ENCODE measurements around the gene C11orf58.

The C11orf58 gene

DNA sequence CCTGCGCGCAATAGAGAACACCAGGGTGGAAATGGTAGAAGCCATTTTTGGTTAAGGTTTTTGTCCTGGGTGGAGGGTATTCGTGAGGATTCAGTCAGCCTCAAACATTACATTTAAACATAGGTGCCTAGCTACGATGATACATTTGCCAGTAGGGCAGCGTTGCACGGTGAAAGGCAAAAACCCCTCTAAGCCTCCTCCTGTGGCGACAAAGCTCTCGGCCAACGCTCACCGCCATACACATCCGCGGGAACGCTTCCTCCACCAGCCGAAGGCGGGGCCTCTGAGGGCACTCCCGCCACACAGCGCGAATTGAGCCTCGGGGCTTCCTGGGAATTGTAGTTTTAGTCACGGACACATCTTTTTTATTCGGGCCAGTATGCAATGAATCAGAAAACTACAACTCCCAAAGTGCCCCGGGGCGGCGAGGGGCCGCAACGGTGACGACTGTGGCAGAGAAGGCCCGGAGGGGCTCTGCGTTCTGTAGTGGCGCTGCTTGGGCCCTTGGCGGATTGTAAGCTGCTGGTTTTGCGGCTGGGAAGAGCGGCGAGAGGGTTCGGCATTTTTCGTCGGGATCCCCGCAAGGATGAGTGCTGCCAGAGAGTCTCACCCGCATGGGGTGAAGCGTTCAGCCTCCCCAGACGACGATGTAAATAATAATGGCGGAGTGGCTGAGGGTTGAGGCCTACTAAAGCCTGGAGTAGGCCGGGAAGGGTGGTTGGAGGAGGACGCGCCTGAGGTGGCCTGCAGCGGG, at the start of gene C11orf58:
Gene C11orf58 (plus strand): TSS at position 455 of the 754 bp plus-strand sequence. CDS start 132 bp downstream, at position 587.
- DNase-seq (ENCODE audit: low read depth in 2 of 2) = peak; percentile 84 to 92

DNA sequence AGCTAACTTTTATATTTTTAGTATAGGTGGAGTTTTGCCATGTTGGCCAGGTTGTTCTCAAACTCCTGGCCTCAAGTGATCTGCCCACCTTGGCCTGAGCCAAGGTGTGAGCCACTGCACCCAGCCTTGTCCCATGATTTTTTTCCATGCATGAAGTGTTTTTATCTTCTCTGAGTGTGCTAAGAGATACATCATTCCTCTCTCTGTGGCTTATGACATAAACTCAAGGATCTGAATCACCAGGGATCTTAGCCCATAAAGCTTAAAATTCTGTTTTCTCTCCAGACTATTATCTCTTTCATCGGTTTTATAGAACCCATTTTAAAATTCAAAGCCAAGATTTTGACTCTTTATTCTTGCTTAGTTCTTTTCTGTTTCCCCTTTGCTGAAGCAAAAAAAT, 48.4 kb upstream of the C11orf58 start:
- DNase-seq (ENCODE audit: low read depth in 2 of 2) = no peak

DNA sequence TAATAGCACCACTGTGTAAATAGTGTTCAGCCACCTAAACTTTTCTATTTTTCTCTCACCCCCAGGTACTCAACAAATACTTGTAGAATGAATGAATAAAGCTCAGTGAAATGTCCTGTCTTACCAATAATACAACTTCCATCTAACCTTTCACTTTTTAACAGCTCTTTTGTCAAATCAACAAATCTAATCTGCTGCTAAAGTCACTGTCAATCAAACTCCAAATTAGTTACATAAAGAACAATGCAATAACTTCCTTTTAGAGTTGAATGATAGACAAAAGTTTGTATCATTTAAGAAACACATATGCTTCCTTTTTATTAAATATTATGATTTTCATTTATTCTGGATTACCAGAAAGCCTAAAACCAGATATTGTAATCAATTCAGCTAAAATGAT, 34.7 kb upstream of the C11orf58 start:
- no peak for DNase-seq (ENCODE audit: low read depth in 2 of 2)

DNA sequence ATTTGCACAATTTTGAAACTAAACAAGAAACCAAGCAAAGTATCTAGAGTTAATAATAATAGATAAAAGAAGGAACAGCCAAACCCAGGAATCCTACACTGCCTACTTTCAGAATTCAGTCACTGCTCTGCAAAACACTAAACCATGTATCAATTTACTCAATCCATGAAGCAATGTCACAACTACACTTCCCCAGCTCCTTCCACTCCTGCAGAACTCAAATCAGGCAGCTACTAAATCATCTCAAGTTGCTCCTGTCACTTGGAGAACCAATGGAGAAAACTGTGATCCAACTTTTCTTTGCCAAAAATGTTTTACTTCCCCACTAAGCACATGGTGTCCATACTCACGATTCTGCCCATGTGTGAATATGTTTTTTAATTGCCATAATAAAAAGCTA, 24.9 kb upstream of the C11orf58 start:
- DNase-seq (ENCODE audit: low read depth in 2 of 2) = no peak

DNA sequence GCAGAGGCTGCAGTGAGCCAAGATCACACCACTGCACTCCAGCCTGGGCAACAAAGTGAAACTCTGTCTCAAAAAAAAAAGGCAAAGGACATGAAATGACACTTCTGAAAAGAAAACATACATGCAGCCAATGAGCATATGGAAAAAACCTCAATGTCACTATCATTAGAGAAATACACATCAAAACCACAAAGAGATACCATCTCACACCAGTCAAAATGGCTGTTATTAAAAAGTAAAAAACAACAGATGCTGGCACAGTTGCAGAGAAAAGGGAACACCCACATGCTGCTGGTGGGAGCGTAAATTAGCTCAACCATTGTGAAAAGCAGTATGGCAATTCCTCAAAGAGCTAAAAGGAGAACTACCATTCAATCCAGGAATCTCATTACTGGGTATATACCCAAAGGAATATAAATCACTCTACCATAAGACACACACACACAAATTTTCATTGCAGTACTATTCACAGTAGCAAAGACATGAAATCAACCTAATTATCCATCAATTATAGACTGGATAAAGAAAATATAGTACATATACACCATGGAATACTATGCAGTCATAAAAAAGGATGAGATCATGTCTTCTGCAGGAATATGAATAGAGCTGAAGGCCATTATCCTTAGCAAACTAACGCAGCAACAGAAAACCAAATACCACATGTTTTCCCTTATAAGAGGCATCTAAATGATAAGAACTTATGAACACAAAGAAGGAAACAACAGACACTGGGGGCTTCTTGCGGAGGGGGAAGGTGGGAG, 15.7 kb upstream of the C11orf58 start:
- DNase-seq (ENCODE audit: low read depth in 2 of 2) = no peak

DNA sequence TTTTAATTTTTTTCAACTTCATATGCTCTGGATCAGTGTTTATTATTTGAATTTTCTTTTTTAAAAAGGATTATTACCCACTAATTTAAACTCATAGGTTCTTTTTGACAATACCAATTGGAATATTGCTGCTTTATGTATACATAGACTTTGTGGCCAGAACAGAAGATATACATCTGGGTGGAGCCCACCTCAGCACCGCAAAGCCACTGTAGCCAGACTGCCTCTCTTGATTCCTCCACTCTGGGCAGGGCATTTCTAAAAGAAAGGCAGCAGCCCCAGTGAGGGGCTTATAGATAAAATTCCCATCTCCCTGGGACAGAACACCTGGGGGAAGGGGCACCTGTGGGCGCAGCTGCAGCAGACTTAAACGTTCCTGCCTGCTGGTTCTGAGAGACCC, 10.6 kb upstream of the C11orf58 start:
- DNase-seq (ENCODE audit: low read depth in 2 of 2) = no peak

DNA sequence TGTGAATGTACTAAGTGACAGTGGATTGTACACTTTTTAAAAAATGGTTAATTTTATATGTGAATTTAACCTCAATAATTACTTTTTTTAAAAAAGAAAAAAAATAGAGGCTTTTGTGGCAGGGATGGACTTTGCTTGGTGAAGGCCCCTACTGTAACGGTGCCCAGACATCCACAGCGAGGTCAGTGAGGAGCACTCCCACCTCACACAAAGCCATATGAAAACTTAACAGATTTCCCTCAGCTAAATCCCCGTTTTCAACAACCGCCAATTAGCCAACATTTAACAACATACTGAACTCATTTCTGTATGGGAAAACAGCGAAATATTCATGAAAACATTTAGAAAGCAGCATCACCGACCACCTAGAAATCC, 642 bp upstream of the C11orf58 start:
- DNase-seq (ENCODE audit: low read depth in 2 of 2) = no peak

DNA sequence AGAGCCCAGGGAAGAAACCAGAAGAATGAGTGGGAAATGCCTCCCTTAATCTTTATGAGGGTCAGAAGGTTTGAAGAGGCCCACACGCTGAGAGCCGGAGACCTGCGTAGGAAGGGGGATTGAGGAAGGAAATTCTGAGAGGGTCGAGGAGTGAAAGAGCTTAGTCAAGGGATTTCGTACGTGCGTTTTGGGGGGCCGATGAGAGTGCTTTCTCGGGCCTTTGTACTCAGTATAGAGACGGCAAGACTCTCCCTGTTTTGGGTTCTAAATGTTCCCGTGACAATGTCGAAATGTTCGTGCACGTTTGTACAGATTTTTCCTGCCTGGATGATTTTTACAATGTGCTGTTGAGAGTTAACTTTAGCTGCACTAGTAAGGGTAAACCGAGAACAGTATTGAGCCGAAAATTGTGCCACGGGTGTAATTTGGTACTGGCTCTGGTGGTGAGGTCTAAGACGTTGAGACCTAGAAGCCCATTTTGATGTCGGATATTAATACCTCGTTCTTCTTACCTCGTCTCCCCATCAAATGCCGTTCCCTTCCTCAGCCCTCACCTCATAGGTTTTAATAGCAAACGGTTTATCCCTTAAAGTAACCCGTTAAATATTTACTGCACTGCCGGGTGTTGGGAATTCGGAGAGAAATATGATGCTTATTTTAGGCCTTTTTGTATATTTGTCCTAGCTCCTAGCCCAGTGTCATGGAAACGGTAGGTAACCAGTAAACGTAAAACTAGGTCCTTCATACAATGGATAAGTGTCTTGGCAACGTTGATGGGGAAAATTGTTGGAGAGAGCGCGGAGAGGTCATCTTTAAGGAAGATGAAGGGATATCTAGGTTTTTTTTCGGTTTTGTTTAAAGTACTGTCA, 734 bp downstream of the C11orf58 start:
- peak in 1 of 2 donors; percentile 10 for DNase-seq (ENCODE audit: low read depth in 2 of 2)

DNA sequence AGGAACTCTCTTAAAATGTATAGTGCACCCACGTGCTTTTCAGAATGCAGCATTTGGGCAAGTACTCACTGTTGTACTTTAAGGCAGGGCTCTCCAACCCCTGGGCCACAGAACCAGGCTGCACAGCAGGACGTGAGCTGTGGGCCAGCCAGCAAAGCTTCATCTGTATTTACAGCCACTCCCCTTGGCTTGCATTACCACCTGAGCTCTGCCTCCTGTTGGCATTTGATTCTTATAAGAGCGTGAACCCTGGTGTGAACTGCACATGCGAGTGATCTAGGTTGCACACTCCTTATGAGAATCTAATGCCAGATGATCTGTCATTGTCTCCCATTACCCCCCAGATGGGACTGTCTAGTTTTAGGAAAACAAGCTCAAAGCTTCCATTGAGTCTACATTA, 3.0 kb downstream of the C11orf58 start:
- no peak for DNase-seq (ENCODE audit: low read depth in 2 of 2)

DNA sequence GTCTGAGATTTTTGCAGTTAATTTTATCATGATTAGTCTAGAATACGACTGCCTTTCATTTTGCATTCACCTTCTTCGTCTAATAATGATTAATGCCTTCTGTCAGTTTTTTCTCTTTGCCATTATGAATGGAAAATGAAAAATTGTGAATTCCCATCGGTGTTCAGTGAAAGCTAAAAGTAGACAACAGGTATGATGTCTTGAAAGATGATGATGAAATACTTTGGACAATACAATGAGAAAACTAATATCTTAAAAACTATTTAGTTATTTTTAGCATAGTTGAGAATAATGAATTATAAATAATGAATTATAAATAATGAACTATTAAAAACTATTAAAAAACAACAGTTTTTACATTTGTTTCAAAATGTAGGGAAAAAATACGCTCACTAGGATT, 5.0 kb downstream of the C11orf58 start:
- no peak for DNase-seq (ENCODE audit: low read depth in 2 of 2)

DNA sequence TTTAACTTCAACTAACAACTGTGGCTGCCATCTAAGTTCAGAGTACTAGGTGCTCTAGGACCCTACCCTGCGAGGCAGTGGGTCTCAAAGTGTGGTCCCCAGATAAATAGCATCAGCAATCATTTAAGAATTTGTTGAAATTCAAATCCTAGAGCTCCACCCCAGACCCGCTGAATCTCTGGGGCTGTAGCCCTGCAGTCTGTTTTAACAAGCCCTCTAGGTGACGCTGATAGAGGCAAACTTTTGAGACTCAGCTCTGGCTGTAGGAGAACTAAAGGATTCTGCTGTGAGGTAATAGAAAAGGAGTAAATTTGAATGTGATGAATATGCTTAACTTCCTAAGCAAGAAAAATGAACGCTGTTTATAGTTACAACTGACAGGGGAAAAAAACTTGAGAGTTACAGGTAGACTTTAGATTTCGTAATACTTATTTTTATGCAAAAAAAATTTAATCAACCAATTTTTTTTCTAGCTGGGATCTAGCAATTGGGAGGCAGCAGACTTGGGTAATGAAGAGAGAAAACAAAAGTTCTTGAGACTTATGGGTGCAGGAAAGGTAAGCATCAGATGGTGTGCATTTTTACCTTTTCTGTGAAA, 5.8 kb downstream of the C11orf58 start:
- no peak for DNase-seq (ENCODE audit: low read depth in 2 of 2)

DNA sequence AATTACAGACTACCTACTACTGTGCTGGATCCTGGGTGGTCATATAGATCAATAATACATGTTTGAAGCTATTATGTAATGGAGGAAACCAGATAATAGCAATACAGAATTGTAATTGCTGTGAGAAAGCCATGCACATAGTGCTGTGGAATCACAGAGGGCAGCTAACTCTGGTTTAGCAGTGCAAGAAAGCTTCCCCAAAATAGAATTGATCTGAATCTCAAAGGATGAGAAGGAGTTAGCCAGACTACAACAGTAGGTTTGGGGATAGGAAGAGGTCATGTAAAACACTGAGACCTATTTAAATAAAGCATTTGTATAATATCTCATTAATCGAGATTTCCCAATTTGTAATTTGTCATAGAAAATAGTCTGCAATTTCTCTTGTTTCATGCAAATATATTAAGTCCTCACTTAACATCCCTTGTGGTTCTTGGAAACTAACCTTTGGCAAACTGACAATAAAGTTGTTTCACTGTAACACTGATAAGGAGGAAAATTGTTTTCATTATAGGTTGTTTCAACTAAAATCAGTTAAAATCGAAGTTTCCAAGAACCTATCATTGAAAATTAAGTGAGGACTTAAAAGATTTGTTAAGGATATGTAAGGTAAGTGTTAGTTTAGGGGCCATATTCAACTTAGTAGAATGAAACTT, 7.6 kb downstream of the C11orf58 start:
- no peak for DNase-seq (ENCODE audit: low read depth in 2 of 2)

DNA sequence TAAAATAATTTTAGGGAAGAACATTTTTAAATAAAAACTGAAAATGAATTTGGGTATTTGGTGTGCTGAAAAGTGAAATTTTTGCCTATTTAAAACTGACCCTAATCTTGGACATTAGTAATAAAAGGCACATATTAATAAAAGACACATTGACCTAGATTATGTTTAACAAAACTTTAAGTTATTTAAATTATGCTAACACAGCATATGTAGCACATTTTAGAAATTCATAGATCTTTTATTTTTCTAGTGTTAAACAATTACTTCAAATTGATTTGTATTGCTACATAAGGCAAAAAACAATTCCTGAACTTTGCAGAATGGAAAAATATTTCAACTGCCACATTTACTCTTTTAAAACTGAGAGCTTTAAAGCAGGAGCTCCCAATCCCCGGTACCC, 10.6 kb downstream of the C11orf58 start:
- no peak for DNase-seq (ENCODE audit: low read depth in 2 of 2)

DNA sequence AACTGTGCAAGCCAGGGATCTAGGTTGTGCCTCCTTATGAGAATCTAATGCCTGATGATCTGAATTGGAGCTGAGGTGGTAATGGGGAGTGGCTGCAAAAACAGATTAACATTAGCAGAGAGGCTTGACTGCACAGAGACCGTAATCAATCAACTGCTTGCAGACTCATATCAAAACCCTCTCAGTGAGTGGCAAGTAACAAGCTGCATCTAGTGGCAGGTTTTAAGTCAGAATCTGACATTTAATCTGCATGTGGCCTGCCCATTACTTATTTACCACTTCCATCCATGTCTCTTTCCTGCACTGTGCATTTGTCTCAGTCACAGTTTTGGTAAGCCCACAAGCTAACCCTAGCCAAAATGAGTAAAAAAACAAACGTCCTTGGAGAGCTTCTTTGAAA, 11.2 kb downstream of the C11orf58 start:
- DNase-seq (ENCODE audit: low read depth in 2 of 2) = no peak

DNA sequence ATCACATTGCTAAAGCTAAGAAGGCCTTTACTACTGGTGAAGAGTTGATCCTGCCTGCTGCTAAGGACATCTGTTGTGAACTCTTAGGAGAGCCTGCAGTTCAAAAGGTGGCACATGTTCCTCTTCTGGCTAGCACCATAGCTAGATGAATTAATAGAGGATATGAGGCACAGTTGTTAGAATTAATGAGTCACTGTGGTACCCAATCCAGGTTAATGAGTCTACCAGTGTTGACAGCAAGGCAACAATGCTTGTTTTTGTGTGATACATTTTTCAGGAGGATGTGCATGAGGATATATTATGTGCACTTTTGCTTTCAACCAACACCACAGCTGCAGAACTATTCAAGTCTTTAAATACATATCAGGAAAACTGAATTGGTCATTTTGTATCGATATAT, 12.0 kb downstream of the C11orf58 start:
- DNase-seq (ENCODE audit: low read depth in 2 of 2) = no peak

DNA sequence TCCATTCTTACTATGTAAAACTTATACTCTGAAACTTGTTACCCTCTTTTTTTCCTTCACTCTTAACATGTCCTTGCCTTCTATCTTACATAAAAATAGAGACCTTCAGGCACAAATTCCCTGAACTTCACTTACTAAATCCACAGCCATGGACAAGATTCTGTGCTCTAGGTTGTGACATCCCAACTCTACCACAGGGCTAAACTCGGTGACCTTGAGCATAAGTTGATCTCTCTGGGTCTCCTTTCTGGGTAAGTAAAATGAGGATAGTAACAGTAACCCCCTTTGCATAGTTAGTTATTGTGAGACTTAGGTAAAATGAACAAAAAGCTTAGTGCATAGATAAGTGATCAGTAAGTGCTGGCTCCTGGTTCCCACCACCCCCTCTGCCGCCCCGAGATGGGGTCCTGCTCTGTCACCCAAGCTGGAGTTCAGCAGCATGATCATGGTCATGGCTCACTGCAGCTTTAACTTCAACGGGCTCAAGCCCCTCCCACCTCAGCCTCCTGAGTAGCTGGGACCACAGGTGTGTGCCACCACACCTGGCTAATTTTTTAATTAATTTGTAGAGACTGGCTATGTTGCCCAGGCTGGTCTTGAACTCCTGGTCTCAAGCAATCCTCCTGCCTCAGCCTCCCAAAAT, 20.1 kb downstream of the C11orf58 start:
- DNase-seq (ENCODE audit: low read depth in 2 of 2) = no peak

DNA sequence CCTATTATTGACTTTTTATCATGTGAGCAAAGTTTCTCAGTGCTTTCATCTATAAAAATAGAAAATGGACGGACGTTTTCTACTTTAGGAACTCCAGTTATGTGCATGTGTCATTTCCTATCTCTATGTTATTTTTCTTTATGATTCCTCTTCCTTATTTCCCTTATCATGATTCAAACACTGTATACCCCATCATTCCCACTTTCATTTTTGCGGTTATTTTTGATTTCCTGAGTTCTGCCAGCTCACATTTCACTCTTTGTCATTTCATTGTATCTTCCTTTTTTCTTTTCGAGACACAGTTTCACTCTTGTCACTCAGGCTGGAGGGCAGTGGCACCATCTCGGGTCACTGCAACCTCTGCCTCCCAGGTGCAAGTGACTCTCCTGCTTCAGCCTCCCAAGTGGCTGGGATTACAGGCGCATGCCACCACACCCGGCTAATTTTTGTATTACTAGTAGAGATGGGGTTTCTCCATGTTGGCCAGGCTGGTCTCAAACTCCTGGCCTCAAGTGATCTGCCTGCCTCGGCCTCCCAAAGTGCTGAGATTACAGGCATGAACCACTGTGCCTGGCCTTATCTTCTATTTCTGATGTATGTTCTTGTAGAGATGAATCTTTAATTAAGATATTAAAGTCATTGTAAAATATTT, 21.5 kb downstream of the C11orf58 start:
- no peak for DNase-seq (ENCODE audit: low read depth in 2 of 2)

DNA sequence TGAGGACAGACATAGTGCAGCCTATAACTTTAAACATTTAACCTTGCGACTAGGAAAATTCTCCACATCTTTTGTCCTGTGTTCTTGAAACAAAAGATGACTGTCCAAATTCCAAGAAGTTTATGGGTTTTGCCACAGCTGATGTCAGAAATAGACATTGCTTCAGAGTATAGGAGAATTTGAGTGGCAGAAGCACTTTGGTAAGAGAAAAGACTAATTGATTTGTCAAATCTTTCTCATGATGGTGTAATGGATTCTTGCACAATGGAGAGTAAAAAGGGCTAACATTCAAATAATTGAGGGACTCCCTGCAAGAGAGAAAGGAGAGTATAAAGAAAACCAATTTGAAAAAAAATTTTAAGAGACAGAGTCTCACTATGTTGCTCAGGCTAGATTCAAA, 25.3 kb downstream of the C11orf58 start:
- DNase-seq (ENCODE audit: low read depth in 2 of 2) = no peak

DNA sequence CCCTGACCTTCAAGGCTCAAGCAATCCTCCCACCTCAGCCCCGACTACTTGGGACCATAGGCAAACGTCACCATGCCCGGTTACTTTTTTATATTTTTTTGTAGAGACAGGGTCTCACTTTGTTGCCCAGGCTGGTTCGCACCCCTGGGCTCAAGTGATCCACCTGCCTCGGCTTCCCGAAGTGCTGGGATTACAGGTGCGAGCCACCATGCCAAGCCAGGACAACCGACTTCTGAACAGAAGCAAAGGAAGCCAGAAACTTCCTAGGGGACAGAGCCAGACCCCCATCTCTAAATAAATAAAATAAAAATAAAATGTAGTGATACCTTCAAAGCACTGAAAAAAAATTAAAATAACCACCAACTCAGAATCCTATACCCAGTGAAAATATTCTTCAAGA, 26.4 kb downstream of the C11orf58 start:
- DNase-seq (ENCODE audit: low read depth in 2 of 2) = no peak

DNA sequence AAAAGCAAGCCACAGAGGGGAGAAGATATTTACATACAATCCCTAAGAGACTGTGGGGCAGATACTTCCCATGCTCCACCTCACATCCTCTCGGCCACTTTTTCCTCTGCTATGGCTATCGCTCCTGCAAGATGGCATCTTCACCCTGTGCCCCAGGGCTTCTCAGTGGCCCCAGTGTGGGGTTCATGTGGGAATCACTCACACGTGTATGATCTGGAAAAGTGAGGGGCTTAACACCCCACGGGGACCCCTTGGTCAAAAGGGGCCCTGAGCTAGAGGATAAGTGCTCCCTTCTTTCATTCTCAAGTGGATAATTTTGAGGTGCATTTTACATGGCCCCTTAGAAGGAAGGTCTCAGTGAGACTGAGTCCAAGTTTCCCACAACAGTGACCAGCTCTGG, 28.7 kb downstream of the C11orf58 start:
- DNase-seq (ENCODE audit: low read depth in 2 of 2) = no peak

Data from stimulated activated CD8-positive, alpha-beta memory T cell treated with anti-CD3 and anti-CD28 coated beads, Interleukin-15, amount 100 ng/mL, for 4 hours (primary cell).